Activated CD4-positive, alpha-beta T cell treated with anti-CD3 and anti-CD28 coated beads, Interleukin-2, amount 50 U/mL, for 4 hours (primary cell): ENCODE results near the gene C6orf120.
A peak's percentile ranks its signal among the peaks of the same experiment; 100 is the strongest.

Source experiments
- DNase-seq, 2 experiments: peaks; one replicate each; pipeline ENCODE4 v3.0.0-alpha.2; 2020

The C6orf120 gene

DNA sequence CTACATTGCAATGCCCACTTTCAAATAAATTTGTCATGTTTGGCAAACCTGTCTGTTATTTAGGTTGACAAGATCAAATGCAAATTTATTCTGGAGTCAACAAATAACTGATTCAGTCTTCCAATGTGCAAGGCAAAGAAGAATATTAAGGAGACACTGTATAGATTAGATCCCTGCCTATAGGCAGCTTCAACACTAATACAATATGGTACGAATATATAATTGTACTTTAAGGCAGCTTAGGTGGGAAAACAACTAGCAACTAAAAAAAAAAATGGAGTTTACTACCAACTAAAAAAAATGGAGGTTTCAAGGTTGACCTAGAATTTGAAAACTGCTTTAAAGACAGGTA lies 24.1 kb downstream of the C6orf120 start:
- DNase-seq, result no peak

DNA sequence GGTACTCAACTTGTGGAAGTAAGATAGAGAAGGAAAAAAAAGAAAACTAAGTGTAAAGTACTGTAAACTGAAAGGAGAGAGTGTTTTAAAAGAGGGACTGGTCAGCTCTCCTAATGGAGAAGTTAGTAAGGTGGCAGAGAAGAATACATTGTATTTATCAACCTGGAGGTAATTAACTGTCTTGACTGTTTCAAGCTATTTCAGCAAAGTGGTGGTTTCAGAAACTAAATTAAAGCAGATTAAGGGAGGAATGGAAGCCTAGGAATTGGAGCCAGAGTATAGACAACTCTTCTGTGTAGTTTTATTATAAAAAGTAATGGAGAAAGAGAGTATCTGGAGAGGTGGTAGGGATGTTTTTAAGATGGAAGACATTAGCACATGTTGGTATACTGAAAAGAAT lies 25.0 kb downstream of the C6orf120 start:
- no peak for DNase-seq

- DNase-seq, result no peak
Measured at GRCh38 chr6:169729961-169730360, 28.0 kb downstream of the C6orf120 start.

- no peak for DNase-seq
Measured at GRCh38 chr6:169738204-169738975, 36.5 kb downstream of the C6orf120 start.

- no peak for DNase-seq
Measured at GRCh38 chr6:169738976-169739529, 37.1 kb downstream of the C6orf120 start.

- no peak for DNase-seq
Measured at GRCh38 chr6:169741344-169741743, 39.4 kb downstream of the C6orf120 start.

GRCh38 chr6:169745405-169745804 lies 43.5 kb downstream of the C6orf120 start:
- no peak for DNase-seq

DNA sequence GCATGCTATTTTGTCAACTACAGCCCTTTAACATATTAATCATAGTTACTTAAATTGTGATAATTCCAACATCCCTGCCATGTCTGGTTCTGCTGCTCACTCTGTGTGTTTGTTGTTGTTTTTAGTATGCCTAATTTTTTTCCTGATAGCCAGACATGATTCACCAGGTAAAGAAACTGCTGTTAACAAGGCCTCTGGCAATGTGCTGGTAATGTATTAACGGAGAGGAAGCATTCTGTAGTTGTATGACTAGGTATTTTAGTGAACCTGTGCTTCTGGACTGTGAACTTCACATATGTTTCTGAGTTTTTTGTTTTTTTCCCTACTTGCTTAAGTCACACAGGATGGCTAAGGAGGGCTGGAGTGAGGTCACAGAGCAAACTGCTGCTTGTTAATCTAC lies 44.6 kb downstream of the C6orf120 start:
- DNase-seq, result no peak

DNA sequence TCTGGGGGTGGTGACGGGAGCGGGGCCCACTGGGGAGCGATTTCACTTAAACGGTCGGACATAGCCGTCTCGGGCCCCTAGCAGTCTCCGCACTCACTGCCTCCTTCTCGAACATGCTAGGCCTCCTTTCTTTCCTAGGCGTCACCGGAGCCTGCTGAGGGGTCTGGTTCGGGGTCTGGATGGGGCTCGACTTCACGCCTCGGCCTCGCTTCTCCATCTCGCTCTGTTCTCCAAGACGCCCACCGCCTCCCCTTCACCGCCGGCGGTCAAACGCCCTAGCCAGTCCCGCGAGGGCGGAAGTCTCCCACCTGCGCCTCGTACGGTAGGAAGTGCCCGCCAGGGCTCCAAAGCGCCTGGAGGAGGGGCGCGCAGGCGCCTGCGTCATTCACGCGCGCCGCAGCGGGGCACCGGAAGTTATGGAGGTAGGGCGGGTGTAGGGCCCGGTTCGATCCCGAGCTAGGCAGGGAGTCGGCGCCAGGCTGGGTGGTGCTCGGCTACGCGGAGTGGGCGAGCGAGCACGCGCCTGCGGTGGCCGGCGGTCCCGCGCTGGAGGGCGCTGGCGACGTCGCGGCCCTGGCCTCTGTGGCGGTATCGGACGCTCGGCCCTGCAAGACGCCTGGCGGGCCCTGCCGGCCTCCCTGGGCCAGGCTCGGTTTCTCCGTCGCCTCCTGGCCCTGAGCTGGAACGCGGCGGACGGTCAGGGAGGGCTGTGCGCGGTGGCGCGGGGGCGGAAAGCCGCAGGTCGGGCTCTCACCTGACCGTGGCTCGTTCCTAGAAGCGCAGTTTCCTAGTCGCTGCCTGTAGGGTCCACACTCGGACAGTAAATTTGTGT lies 49.5 kb downstream of the C6orf120 start, which contains the start of the genes DYNLT2 and ERMARD:
Gene DYNLT2, minus strand, starts transcription at position 331 of the 832 bp plus-strand sequence. Its CDS starts 114 bp downstream, at position 217.
Gene ERMARD, plus strand, starts transcription at position 381 of the 832 bp plus-strand sequence. Its CDS starts 36 bp downstream, at position 417.
- peak; percentile 85 to 88 for DNase-seq

GRCh38 chr6:169752074-169752623 lies 50.2 kb downstream of the C6orf120 start:
- no peak for DNase-seq
